Measurements from ENCODE around the gene NOTO.
A peak's percentile ranks its signal among the peaks of the same experiment; 100 is the strongest.

NOTO gene

GRCh38 chr2:73225513-73226360 lies 23.4 kb downstream of the NOTO start:
- Histone ChIP-seq H3K27ac (ENCODE audit: low read length, poor library complexity, severe bottlenecking) (no peak overlapping the region), H3K4me3 (ENCODE audit: insufficient read depth in 1 of 2, low read depth in 1 of 2, low read length in 2 of 2) (no peak overlapping the region), H2BK15ac (ENCODE audit: low read depth, poor library complexity, severe bottlenecking) (no peak overlapping the region), H3K36me3 (ENCODE audit: control insufficient read depth in 1 of 2, insufficient read depth in 2 of 2, low read depth in 1 of 2, low read length in 2 of 2) (peaks cover 79 to 90% of the 10 kb centered on the region in 2 experiments), H2AK5ac (ENCODE audit: low read length, severe bottlenecking) (no peak overlapping the region), H2AFZ (ENCODE audit: low read depth, low read length) (no peak overlapping the region), H2BK12ac (ENCODE audit: low read length in 2 of 2) (no peak overlapping the region), H2BK120ac (ENCODE audit: low read depth, low read length) (no peak overlapping the region), H3K18ac (ENCODE audit: low read depth in 1 of 2, low read length in 2 of 2) (no peak overlapping the region), H3K4me1 (ENCODE audit: control insufficient read depth, insufficient read depth, low read depth, low read length) (no peaks in the 10 kb centered on the region), H4K91ac (ENCODE audit: low read length) (no peak overlapping the region), H3K23ac (ENCODE audit: low read length in 2 of 2) (no peak overlapping the region), H3K9ac (ENCODE audit: low read length) (no peak overlapping the region), H3K4me2 (ENCODE audit: low read length, poor library complexity, severe bottlenecking) (no peak overlapping the region), H2BK5ac (ENCODE audit: low read depth, low read length, poor library complexity, severe bottlenecking) (no peak overlapping the region), H3K4ac (ENCODE audit: low read depth in 1 of 2, low read length in 2 of 2) (no peak overlapping the region), H3K14ac (ENCODE audit: low read length in 2 of 2) (no peak overlapping the region), H4K8ac (ENCODE audit: low read length) (no peak overlapping the region), H3K27me3 (ENCODE audit: control insufficient read depth in 1 of 2, insufficient read depth in 1 of 2, low read length in 2 of 2) (no peaks in the 10 kb centered on the region), H3K9me3 (ENCODE audit: control insufficient read depth, low read length) (no peaks in the 10 kb centered on the region), H3K79me1 (replicated peaks; ENCODE audit: low read length, poor library complexity, severe bottlenecking) (peaks cover 2% of the 10 kb centered on the region)
- DNase-seq, result no peak
- 98% methylated on average over 7 of the region's 9 CpGs for WGBS

- H2AK5ac ChIP-seq (ENCODE audit: low read length, severe bottlenecking), result no peak overlapping the region
- H3K23ac ChIP-seq (ENCODE audit: low read length in 2 of 2), result no peak overlapping the region
- H3K18ac ChIP-seq (ENCODE audit: low read depth in 1 of 2, low read length in 2 of 2), result no peak overlapping the region
- H3K36me3 ChIP-seq (ENCODE audit: control insufficient read depth in 1 of 2, insufficient read depth in 2 of 2, low read depth in 1 of 2, low read length in 2 of 2), result peaks cover 69 to 76% of the 10 kb centered on the region in 2 experiments
- no peak overlapping the region for H3K4ac ChIP-seq (ENCODE audit: low read depth in 1 of 2, low read length in 2 of 2)
- H3K79me1 ChIP-seq (replicated peaks; ENCODE audit: low read length, poor library complexity, severe bottlenecking), result peaks cover 3% of the 10 kb centered on the region
- no peak overlapping the region for H2BK5ac ChIP-seq (ENCODE audit: low read depth, low read length, poor library complexity, severe bottlenecking)
- H3K9ac ChIP-seq (ENCODE audit: low read length), result no peak overlapping the region
- H2BK12ac ChIP-seq (ENCODE audit: low read length in 2 of 2), result no peak overlapping the region
- H4K91ac ChIP-seq (ENCODE audit: low read length), result no peak overlapping the region
- H3K4me1 ChIP-seq (ENCODE audit: control insufficient read depth, insufficient read depth, low read depth, low read length), result no peaks in the 10 kb centered on the region
- no peak for DNase-seq
- no peak overlapping the region for H2BK15ac ChIP-seq (ENCODE audit: low read depth, poor library complexity, severe bottlenecking)
- no peaks in the 10 kb centered on the region for H3K27me3 ChIP-seq (ENCODE audit: control insufficient read depth in 1 of 2, insufficient read depth in 1 of 2, low read length in 2 of 2)
- H4K8ac ChIP-seq (ENCODE audit: low read length), result no peak overlapping the region
- no peak overlapping the region for H3K4me2 ChIP-seq (ENCODE audit: low read length, poor library complexity, severe bottlenecking)
- no peak overlapping the region for H3K14ac ChIP-seq (ENCODE audit: low read length in 2 of 2)
- 100% methylated on average over 2 of the region's 3 CpGs for WGBS
- H2BK120ac ChIP-seq (ENCODE audit: low read depth, low read length), result no peak overlapping the region
- no peak overlapping the region for H3K27ac ChIP-seq (ENCODE audit: low read length, poor library complexity, severe bottlenecking)
- no peak overlapping the region for H2AFZ ChIP-seq (ENCODE audit: low read depth, low read length)
- no peak overlapping the region for H3K4me3 ChIP-seq (ENCODE audit: insufficient read depth in 1 of 2, low read depth in 1 of 2, low read length in 2 of 2)
- H3K9me3 ChIP-seq (ENCODE audit: control insufficient read depth, low read length), result no peaks in the 10 kb centered on the region
Measured at GRCh38 chr2:73227086-73227485, 24.7 kb downstream of the NOTO start.

GRCh38 chr2:73228631-73229030 lies 26.3 kb downstream of the NOTO start:
- H3K4me3 ChIP-seq (ENCODE audit: insufficient read depth in 1 of 2, low read depth in 1 of 2, low read length in 2 of 2), result no peak overlapping the region
- no peak for DNase-seq
- H3K18ac ChIP-seq (ENCODE audit: low read depth in 1 of 2, low read length in 2 of 2), result no peak overlapping the region
- no peak overlapping the region for H2BK5ac ChIP-seq (ENCODE audit: low read depth, low read length, poor library complexity, severe bottlenecking)
- no peak overlapping the region for H3K14ac ChIP-seq (ENCODE audit: low read length in 2 of 2)
- H3K36me3 ChIP-seq (ENCODE audit: control insufficient read depth in 1 of 2, insufficient read depth in 2 of 2, low read depth in 1 of 2, low read length in 2 of 2), result peaks cover 53 to 61% of the 10 kb centered on the region in 2 experiments
- H3K9ac ChIP-seq (ENCODE audit: low read length), result no peak overlapping the region
- WGBS, result 92% methylated on average over 11 of the region's 14 CpGs
- H3K27ac ChIP-seq (ENCODE audit: low read length, poor library complexity, severe bottlenecking), result no peak overlapping the region
- H2AFZ ChIP-seq (ENCODE audit: low read depth, low read length), result no peak overlapping the region
- H3K79me1 ChIP-seq (replicated peaks; ENCODE audit: low read length, poor library complexity, severe bottlenecking), result peaks cover 10% of the 10 kb centered on the region
- peaks cover 4% of the 10 kb centered on the region for H3K4me1 ChIP-seq (ENCODE audit: control insufficient read depth, insufficient read depth, low read depth, low read length)
- H3K4me2 ChIP-seq (ENCODE audit: low read length, poor library complexity, severe bottlenecking), result no peak overlapping the region
- no peak overlapping the region for H2AK5ac ChIP-seq (ENCODE audit: low read length, severe bottlenecking)
- no peak overlapping the region for H3K4ac ChIP-seq (ENCODE audit: low read depth in 1 of 2, low read length in 2 of 2)
- no peak overlapping the region for H2BK15ac ChIP-seq (ENCODE audit: low read depth, poor library complexity, severe bottlenecking)
- H4K8ac ChIP-seq (ENCODE audit: low read length), result no peak overlapping the region
- H4K91ac ChIP-seq (ENCODE audit: low read length), result no peak overlapping the region
- H3K27me3 ChIP-seq (ENCODE audit: control insufficient read depth in 1 of 2, insufficient read depth in 1 of 2, low read length in 2 of 2), result no peaks in the 10 kb centered on the region
- H3K23ac ChIP-seq (ENCODE audit: low read length in 2 of 2), result no peak overlapping the region
- H2BK12ac ChIP-seq (ENCODE audit: low read length in 2 of 2), result no peak overlapping the region
- no peak overlapping the region for H2BK120ac ChIP-seq (ENCODE audit: low read depth, low read length)
- H3K9me3 ChIP-seq (ENCODE audit: control insufficient read depth, low read length), result no peaks in the 10 kb centered on the region

GRCh38 chr2:73232403-73233153 lies 30.2 kb downstream of the NOTO start:
- Histone ChIP-seq H3K4me3 (ENCODE audit: insufficient read depth in 1 of 2, low read depth in 1 of 2, low read length in 2 of 2) (peak overlapping the region; percentile 83 to 89), H2BK5ac (ENCODE audit: low read depth, low read length, poor library complexity, severe bottlenecking) (no peak overlapping the region), H3K9me3 (ENCODE audit: control insufficient read depth, low read length) (no peaks in the 10 kb centered on the region), H4K8ac (ENCODE audit: low read length) (no peak overlapping the region), H3K18ac (ENCODE audit: low read depth in 1 of 2, low read length in 2 of 2) (peak overlapping the region in 1 of 2 experiments; percentile 34), H2BK120ac (ENCODE audit: low read depth, low read length) (no peak overlapping the region), H2AK5ac (ENCODE audit: low read length, severe bottlenecking) (no peak overlapping the region), H3K14ac (ENCODE audit: low read length in 2 of 2) (peak overlapping the region in 1 of 2 experiments; percentile 83), H3K4me2 (ENCODE audit: low read length, poor library complexity, severe bottlenecking) (peak overlapping the region; percentile 93), H3K27me3 (ENCODE audit: control insufficient read depth in 1 of 2, insufficient read depth in 1 of 2, low read length in 2 of 2) (no peaks in the 10 kb centered on the region), H4K91ac (ENCODE audit: low read length) (no peak overlapping the region), H3K27ac (ENCODE audit: low read length, poor library complexity, severe bottlenecking) (no peak overlapping the region), H3K9ac (ENCODE audit: low read length) (peak overlapping the region; percentile 86), H3K79me1 (replicated peaks; ENCODE audit: low read length, poor library complexity, severe bottlenecking) (peaks cover 10% of the 10 kb centered on the region), H3K23ac (ENCODE audit: low read length in 2 of 2) (peak overlapping the region in 1 of 2 experiments; percentile 2), H3K4ac (ENCODE audit: low read depth in 1 of 2, low read length in 2 of 2) (peak overlapping the region in 1 of 2 experiments; percentile 1), H3K4me1 (ENCODE audit: control insufficient read depth, insufficient read depth, low read depth, low read length) (peaks cover 14% of the 10 kb centered on the region), H2AFZ (ENCODE audit: low read depth, low read length) (peak overlapping the region; percentile 79), H2BK15ac (ENCODE audit: low read depth, poor library complexity, severe bottlenecking) (no peak overlapping the region), H3K36me3 (ENCODE audit: control insufficient read depth in 1 of 2, insufficient read depth in 2 of 2, low read depth in 1 of 2, low read length in 2 of 2) (peaks cover 16 to 25% of the 10 kb centered on the region in 2 experiments), H2BK12ac (ENCODE audit: low read length in 2 of 2) (peak overlapping the region in 1 of 2 experiments; percentile 6)
- DNase-seq, result no peak
- WGBS, result 5% methylated on average over 26 of the region's 37 CpGs
